ENCODE results near the gene TBC1D9. TPM values are rescaled to one million over a fixed set of nuclear protein-coding genes. Genes with fewer than 3 reads are reported as not detected.

TBC1D9 gene
- total RNA-seq, 2 experiments from 2014 or later: not detected

GRCh38 chr4:140776556-140776955 lies 20.4 kb upstream of the TBC1D9 start:
- Mint-ChIP-seq H3K36me3 (ENCODE audit: low read depth) (no peaks in the 10 kb centered on the region), H3K27ac (no peak overlapping the region), H3K9me3 (ENCODE audit: insufficient read depth) (no peaks in the 10 kb centered on the region), H3K27me3 (ENCODE audit: low read depth) (no peaks in the 10 kb centered on the region), H3K4me3 (no peak overlapping the region), H3K4me1 (ENCODE audit: low read depth) (no peaks in the 10 kb centered on the region)
- CTCF ChIA-PET: no interaction called here
- no peak for DNase-seq
- POLR2A ChIA-PET: no interaction called here
- no peak for ATAC-seq

GRCh38 chr4:140774956-140775355 lies 18.8 kb upstream of the TBC1D9 start:
- DNase-seq: no peak
- ChIA-PET POLR2A (interaction anchor here (0.7 kb wide), 1 partner anchor 44 kb away, joined by 3 read pairs; no protein-coding TSS in a partner anchor), CTCF (no interaction called here)
- ATAC-seq: no peak
- Mint-ChIP-seq H3K36me3 (ENCODE audit: low read depth) (no peaks in the 10 kb centered on the region), H3K27me3 (ENCODE audit: low read depth) (peaks cover 3% of the 10 kb centered on the region), H3K27ac (no peak overlapping the region), H3K4me1 (ENCODE audit: low read depth) (no peaks in the 10 kb centered on the region), H3K9me3 (ENCODE audit: insufficient read depth) (no peaks in the 10 kb centered on the region), H3K4me3 (no peak overlapping the region)

GRCh38 chr4:140774510-140774909 lies 18.3 kb upstream of the TBC1D9 start:
- no peak overlapping the region for H3K4me3 Mint-ChIP-seq
- no peaks in the 10 kb centered on the region for H3K4me1 Mint-ChIP-seq (ENCODE audit: low read depth)
- no peak overlapping the region for H3K27ac Mint-ChIP-seq
- no peaks in the 10 kb centered on the region for H3K36me3 Mint-ChIP-seq (ENCODE audit: low read depth)
- peaks cover 4% of the 10 kb centered on the region for H3K27me3 Mint-ChIP-seq (ENCODE audit: low read depth)
- DNase-seq: no peak
- ChIA-PET CTCF (no interaction called here), POLR2A (interaction anchor here (0.7 kb wide), 1 partner anchor 43 kb away, joined by 3 read pairs; no protein-coding TSS in a partner anchor)
- no peak for ATAC-seq
- H3K9me3 Mint-ChIP-seq (ENCODE audit: insufficient read depth): no peaks in the 10 kb centered on the region

DNA sequence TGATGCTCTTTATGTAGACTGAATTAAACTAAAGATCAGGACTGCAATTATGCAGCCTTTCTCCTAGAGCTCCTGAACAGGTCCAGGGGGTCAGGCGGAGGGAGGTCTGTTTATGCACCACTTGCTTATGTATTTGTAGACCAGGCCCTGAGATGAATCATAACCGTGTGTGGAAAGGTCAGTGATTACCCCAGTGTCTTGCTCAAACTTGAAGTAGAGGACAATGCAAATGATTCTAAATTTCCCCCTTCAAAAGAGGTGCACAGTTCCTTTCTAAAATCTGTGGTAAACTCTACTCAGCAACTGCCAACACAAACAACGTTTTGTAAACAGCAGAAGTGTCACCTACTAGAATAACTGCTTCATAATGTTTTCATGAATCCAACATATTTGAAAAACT lies 13.0 kb upstream of the TBC1D9 start:
- DNase-seq (no peak), ATAC-seq (no peak)
- Mint-ChIP-seq H3K4me1 (ENCODE audit: low read depth) (no peaks in the 10 kb centered on the region), H3K36me3 (ENCODE audit: low read depth) (no peaks in the 10 kb centered on the region), H3K27ac (no peak overlapping the region), H3K27me3 (ENCODE audit: low read depth) (peaks cover 10% of the 10 kb centered on the region), H3K9me3 (ENCODE audit: insufficient read depth) (no peaks in the 10 kb centered on the region), H3K4me3 (no peak overlapping the region)
- ChIA-PET CTCF (no interaction called here), POLR2A (no interaction called here)

GRCh38 chr4:140764785-140765392 lies 8.7 kb upstream of the TBC1D9 start:
- no peak for ATAC-seq
- no peak for DNase-seq
- no peak overlapping the region for H3K27ac Mint-ChIP-seq
- CTCF ChIA-PET: no interaction called here
- no peaks in the 10 kb centered on the region for H3K4me1 Mint-ChIP-seq (ENCODE audit: low read depth)
- POLR2A ChIA-PET: no interaction called here
- no peak overlapping the region for H3K4me3 Mint-ChIP-seq
- H3K36me3 Mint-ChIP-seq (ENCODE audit: low read depth): no peaks in the 10 kb centered on the region
- H3K9me3 Mint-ChIP-seq (ENCODE audit: insufficient read depth): no peaks in the 10 kb centered on the region
- H3K27me3 Mint-ChIP-seq (ENCODE audit: low read depth): peaks cover 12% of the 10 kb centered on the region

GRCh38 chr4:140762202-140762601 lies 6.0 kb upstream of the TBC1D9 start:
- ChIA-PET POLR2A (no interaction called here), CTCF (no interaction called here)
- Mint-ChIP-seq H3K27me3 (ENCODE audit: low read depth) (peaks cover 19% of the 10 kb centered on the region), H3K27ac (no peak overlapping the region), H3K9me3 (ENCODE audit: insufficient read depth) (no peaks in the 10 kb centered on the region), H3K4me1 (ENCODE audit: low read depth) (no peaks in the 10 kb centered on the region), H3K4me3 (no peak overlapping the region), H3K36me3 (ENCODE audit: low read depth) (no peaks in the 10 kb centered on the region)
- ATAC-seq (no peak), DNase-seq (no peak)

- Mint-ChIP-seq H3K27ac (no peak overlapping the region), H3K27me3 (ENCODE audit: low read depth) (peaks cover 47% of the 10 kb centered on the region), H3K9me3 (ENCODE audit: insufficient read depth) (no peaks in the 10 kb centered on the region), H3K4me1 (ENCODE audit: low read depth) (peaks cover 3% of the 10 kb centered on the region), H3K4me3 (no peak overlapping the region), H3K36me3 (ENCODE audit: low read depth) (no peaks in the 10 kb centered on the region)
- ChIA-PET POLR2A (no interaction called here), CTCF (no interaction called here)
- no peak for DNase-seq
- ATAC-seq: no peak
Measured at GRCh38 chr4:140757232-140757630, 1.0 kb upstream of the TBC1D9 start.

DNA sequence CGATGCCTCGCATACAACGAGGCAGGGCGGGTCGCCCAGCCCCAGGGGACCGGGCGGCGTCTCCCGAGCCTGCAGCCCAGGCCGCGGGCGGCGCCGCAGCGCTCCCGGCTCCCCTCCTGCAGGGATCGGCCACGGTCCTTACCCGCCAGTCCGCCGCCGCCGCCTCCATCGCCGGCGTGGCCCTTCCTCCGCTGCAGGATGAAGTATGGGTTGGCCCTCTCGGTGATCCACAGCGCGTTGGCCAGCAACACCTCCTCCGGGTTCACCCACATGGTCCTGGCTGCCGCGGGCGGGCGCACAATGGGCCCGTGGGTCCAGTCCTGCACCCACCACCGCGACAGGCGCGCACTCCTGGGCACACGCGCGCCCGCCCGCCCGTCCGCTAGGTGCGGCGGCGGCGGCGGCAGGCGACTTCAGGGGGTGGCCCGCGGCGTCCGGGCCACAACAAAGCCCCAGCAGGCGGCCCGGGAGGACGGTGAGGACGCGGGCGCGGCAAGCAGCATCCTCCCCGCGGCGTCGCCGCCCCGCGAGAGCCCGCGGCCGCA lies 339 bp downstream of the TBC1D9 start:
- H3K4me3 Mint-ChIP-seq: no peak overlapping the region
- no peaks in the 10 kb centered on the region for H3K9me3 Mint-ChIP-seq (ENCODE audit: insufficient read depth)
- DNase-seq (peak; percentile 22), ATAC-seq (peak; percentile 67)
- no peaks in the 10 kb centered on the region for H3K36me3 Mint-ChIP-seq (ENCODE audit: low read depth)
- no peak overlapping the region for H3K27ac Mint-ChIP-seq
- ChIA-PET POLR2A (no interaction called here), CTCF (no interaction called here)
- H3K4me1 Mint-ChIP-seq (ENCODE audit: low read depth): peaks cover 3% of the 10 kb centered on the region
- H3K27me3 Mint-ChIP-seq (ENCODE audit: low read depth): peaks cover 52% of the 10 kb centered on the region

GRCh38 chr4:140754918-140755773 lies 1.0 kb downstream of the TBC1D9 start:
- CTCF ChIA-PET: no interaction called here

DNA sequence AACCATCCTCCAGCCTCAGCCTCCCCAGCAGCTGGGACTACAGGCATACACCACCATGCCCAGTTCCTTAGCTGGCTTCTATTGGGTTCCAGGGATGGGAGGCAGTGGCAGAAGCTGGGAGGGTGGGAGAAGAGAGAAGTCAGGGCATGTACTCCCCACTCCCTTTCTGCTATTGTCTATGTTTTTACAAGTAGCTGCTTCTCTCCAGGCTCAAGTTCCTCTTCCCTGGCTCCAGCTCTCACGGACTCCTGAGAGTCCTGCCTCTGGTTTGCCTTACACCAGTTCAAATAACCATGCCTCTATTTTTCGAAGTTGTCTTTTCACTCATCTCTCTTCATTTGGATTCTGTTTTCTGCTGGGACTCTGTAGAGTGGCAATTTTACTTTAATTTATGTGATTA lies 2.9 kb downstream of the TBC1D9 start:
- POLR2A ChIA-PET: no interaction called here
- H3K27me3 Mint-ChIP-seq (ENCODE audit: low read depth): peaks cover 55% of the 10 kb centered on the region
- CTCF ChIA-PET: no interaction called here

More at GRCh38 chr4:140754918-140755773, 1.0 kb downstream of the TBC1D9 start:
- Mint-ChIP-seq H3K36me3 (ENCODE audit: low read depth) (no peaks in the 10 kb centered on the region), H3K27ac (no peak overlapping the region), H3K9me3 (ENCODE audit: insufficient read depth) (no peaks in the 10 kb centered on the region), H3K4me1 (ENCODE audit: low read depth) (peaks cover 3% of the 10 kb centered on the region), H3K4me3 (peak overlapping the region; percentile 7), H3K27me3 (ENCODE audit: low read depth) (peaks cover 52% of the 10 kb centered on the region)
- DNase-seq: no peak
- ATAC-seq: no peak
- POLR2A ChIA-PET: no interaction called here

DNA sequence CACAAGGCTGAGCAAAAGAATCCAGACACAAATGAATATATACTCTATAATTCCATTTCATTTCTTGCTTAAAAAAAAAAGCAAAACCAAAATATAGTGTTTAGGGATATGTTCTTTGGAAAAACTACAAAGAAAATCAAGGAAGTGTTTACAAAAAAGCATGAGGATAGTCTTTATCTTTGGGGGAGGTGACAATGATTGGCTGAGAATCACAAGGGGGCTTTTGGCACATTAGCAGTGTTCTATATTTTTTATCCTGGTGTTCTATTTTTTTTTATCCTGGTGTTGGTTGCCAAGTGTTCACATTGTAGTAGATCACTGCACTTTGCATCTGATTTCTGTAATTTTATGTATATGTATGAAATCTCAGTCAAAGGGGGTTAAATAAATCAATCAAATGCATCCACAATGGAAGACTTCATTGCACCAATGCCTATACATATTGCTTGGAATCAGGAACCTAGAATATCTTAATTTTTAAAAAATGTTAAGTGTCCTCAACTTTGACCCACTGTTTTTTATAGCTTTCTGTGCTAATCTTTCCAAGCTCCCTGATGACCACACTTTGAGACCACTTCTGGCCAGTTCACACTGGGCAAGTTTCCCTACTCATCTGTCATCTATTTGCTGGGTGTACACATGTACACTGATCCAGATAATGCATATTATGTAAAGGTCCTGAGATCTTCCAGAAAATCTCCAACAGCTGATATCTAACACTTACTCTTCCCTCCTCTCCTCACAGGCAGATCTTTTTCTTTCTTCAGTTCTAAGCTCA lies 3.7 kb downstream of the TBC1D9 start:
- no peak for DNase-seq
- Mint-ChIP-seq H3K9me3 (ENCODE audit: insufficient read depth) (no peaks in the 10 kb centered on the region), H3K4me1 (ENCODE audit: low read depth) (peaks cover 3% of the 10 kb centered on the region), H3K27ac (no peak overlapping the region), H3K27me3 (ENCODE audit: low read depth) (peaks cover 51% of the 10 kb centered on the region), H3K4me3 (no peak overlapping the region), H3K36me3 (ENCODE audit: low read depth) (no peaks in the 10 kb centered on the region)
- POLR2A ChIA-PET: no interaction called here
- CTCF ChIA-PET: no interaction called here
- ATAC-seq: no peak

More for the DNA sequence above, 2.9 kb downstream of the TBC1D9 start:
- DNase-seq (no peak), ATAC-seq (no peak)
- Mint-ChIP-seq H3K27ac (no peak overlapping the region), H3K4me1 (ENCODE audit: low read depth) (peaks cover 3% of the 10 kb centered on the region), H3K36me3 (ENCODE audit: low read depth) (no peaks in the 10 kb centered on the region), H3K9me3 (ENCODE audit: insufficient read depth) (no peaks in the 10 kb centered on the region), H3K4me3 (no peak overlapping the region)

DNA sequence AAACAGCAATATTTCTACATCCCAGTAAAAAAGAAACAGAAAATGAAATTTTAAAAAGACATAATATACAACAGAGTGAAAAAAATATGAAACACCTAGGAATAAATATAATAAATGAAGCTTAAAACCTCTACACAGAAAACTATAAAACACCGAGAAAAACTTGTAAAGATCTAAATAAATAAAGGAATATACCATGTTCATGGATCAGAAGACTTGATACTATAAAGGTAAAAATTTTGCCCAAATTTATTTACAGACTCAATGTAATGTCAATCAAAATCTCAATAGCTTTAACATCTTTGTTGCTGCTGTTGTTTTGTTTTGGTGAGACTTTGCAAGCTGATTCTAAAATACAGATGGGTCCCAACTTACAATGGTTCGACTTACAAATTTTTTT lies 5.7 kb downstream of the TBC1D9 start:
- DNase-seq (no peak), ATAC-seq (no peak)
- ChIA-PET CTCF (no interaction called here), POLR2A (no interaction called here)
- Mint-ChIP-seq H3K9me3 (ENCODE audit: insufficient read depth) (no peaks in the 10 kb centered on the region), H3K4me3 (no peak overlapping the region), H3K27me3 (ENCODE audit: low read depth) (peaks cover 40% of the 10 kb centered on the region), H3K36me3 (ENCODE audit: low read depth) (no peaks in the 10 kb centered on the region), H3K4me1 (ENCODE audit: low read depth) (no peaks in the 10 kb centered on the region), H3K27ac (no peak overlapping the region)

Measured in activated CD8-positive, alpha-beta T cell treated with anti-CD3 and anti-CD28 coated beads, Interleukin-2, amount 10 ng/mL, durations not matched to agents 7 days and 5 days (primary cell).